ENCODE data around the gene MGLL. TPM values are rescaled to one million over a fixed set of nuclear protein-coding genes. Genes with fewer than 3 reads are reported as not detected.

The MGLL gene
- total and polyA plus RNA-seq, 7 donors = 24.7 to 220 (median 46.8) TPM

GRCh38 chr3:127789990-127790881 is 32.1 kb downstream of the MGLL start:
- Histone ChIP-seq H3K9me3 (no peaks in the 10 kb centered on the region), H3K27me3 (no peaks in the 10 kb centered on the region), H3K4me1 (peaks cover 0 to 84% (median 79%) of the 10 kb centered on the region in 4 donors), H3K4me3 (no peak overlapping the region), H3K27ac (peak overlapping the region; percentile 77 to 95 (median 94)), H3K36me3 (no peaks in the 10 kb centered on the region)
- WGBS, 2 donors = 92 to 94% methylated on average over 19 of the region's 19 CpGs
- no peak for TF ChIP-seq POLR2AphosphoS5 (IDR thresholded peaks at IDR 0.05)
- no peak for TF ChIP-seq EP300 (IDR thresholded peaks at IDR 0.05)
- TF ChIP-seq CTCF (IDR thresholded peaks at IDR 0.05) = no peak
- TF ChIP-seq POLR2A (IDR thresholded peaks at IDR 0.05) = no peak
- intact Hi-C loops (cut with DNase I) = loop anchor here (2.0 kb wide), 1 partner anchor 31 kb away; no protein-coding TSS in a partner anchor
- peak; percentile 38 for DNase-seq

GRCh38 chr3:127789051-127789450 is 33.3 kb downstream of the MGLL start:
- Histone ChIP-seq H3K4me1 (peaks cover 0 to 96% (median 90%) of the 10 kb centered on the region in 4 donors), H3K27me3 (no peaks in the 10 kb centered on the region), H3K9me3 (no peaks in the 10 kb centered on the region), H3K4me3 (no peak overlapping the region), H3K27ac (peak overlapping the region; percentile 87 to 95 (median 94)), H3K36me3 (no peaks in the 10 kb centered on the region)
- peak; percentile 62 for DNase-seq
- 82 to 89% methylated on average over 5 of the region's 5 CpGs for WGBS, 2 donors
- intact Hi-C loops (cut with DNase I) = loop anchor here (2.0 kb wide), 1 partner anchor 32 kb away; no protein-coding TSS in a partner anchor
- TF ChIP-seq POLR2AphosphoS5 (IDR thresholded peaks at IDR 0.05) = no peak
- no peak for TF ChIP-seq CTCF (IDR thresholded peaks at IDR 0.05)
- TF ChIP-seq EP300 (IDR thresholded peaks at IDR 0.05) = no peak
- TF ChIP-seq POLR2A (IDR thresholded peaks at IDR 0.05) = no peak

- no peak overlapping the region for H3K4me3 ChIP-seq
- TF ChIP-seq CTCF (IDR thresholded peaks at IDR 0.05) (no peak), POLR2AphosphoS5 (IDR thresholded peaks at IDR 0.05) (no peak), POLR2A (IDR thresholded peaks at IDR 0.05) (no peak), EP300 (IDR thresholded peaks at IDR 0.05) (no peak)
- peaks cover 0 to 99% (median 89%) of the 10 kb centered on the region in 4 donors for H3K4me1 ChIP-seq
- peak; percentile 61 for DNase-seq
- WGBS, 2 donors = 76 to 82% methylated on average over 9 of the region's 9 CpGs
- no peaks in the 10 kb centered on the region for H3K27me3 ChIP-seq
- H3K9me3 ChIP-seq = no peaks in the 10 kb centered on the region
- H3K36me3 ChIP-seq = no peaks in the 10 kb centered on the region
- peak overlapping the region; percentile 87 to 95 (median 94) for H3K27ac ChIP-seq
- intact Hi-C loops (cut with DNase I) = loop anchor here (2.0 kb wide), 1 partner anchor 32 kb away; no protein-coding TSS in a partner anchor
Measured at GRCh38 chr3:127788451-127788909, 33.8 kb downstream of the MGLL start.

GRCh38 chr3:127787571-127788365 is 34.5 kb downstream of the MGLL start:
- peaks cover 0 to 94% (median 81%) of the 10 kb centered on the region in 4 donors for H3K4me1 ChIP-seq
- no peaks in the 10 kb centered on the region for H3K36me3 ChIP-seq
- WGBS, 2 donors = 80 to 87% methylated on average over 16 of the region's 16 CpGs
- H3K9me3 ChIP-seq = no peaks in the 10 kb centered on the region
- peak overlapping the region; percentile 87 to 95 (median 94) for H3K27ac ChIP-seq
- intact Hi-C loops (cut with DNase I) = loop anchor here (1.0 to 2.0 kb wide), 2 partner anchors 33 to 89 kb away; no protein-coding TSS in a partner anchor
- DNase-seq = peak; percentile 76
- H3K4me3 ChIP-seq = peak overlapping the region in 2 of 4 donors; percentile 4 to 21
- no peaks in the 10 kb centered on the region for H3K27me3 ChIP-seq
- TF ChIP-seq POLR2AphosphoS5 (IDR thresholded peaks at IDR 0.05) (no peak), POLR2A (IDR thresholded peaks at IDR 0.05) (no peak), CTCF (IDR thresholded peaks at IDR 0.05) (no peak), EP300 (IDR thresholded peaks at IDR 0.05) (no peak)
